Memory B cell (primary cell): ENCODE results near the gene FHIT.

Experiments used
- ATAC-seq: fragments of 150-1000 bp; cut with Tn5 transposase; 2 replicates; pipeline ENCODE4 v1.10.0; 2021; ENCODE audit warnings: low read depth, mild to moderate bottlenecking, moderate library complexity
- DNase-seq, 2 donors: peaks; one replicate each; pipeline ENCODE4 v3.0.0; 2022; ENCODE audit warnings: low spot score in 2 of 2
- H3K27ac Mint-ChIP-seq: one replicate; pipeline ENCODE4 v1.8.0; 2022; ENCODE audit warnings: mild to moderate bottlenecking, moderate library complexity, mixed read lengths
- H3K27me3 Mint-ChIP-seq: one replicate; pipeline ENCODE4 v1.8.0; 2022; ENCODE audit warnings: mixed read lengths
- H3K36me3 Mint-ChIP-seq: one replicate; pipeline ENCODE4 v1.8.0; 2022; ENCODE audit warnings: mild to moderate bottlenecking, mixed read lengths
- H3K4me1 Mint-ChIP-seq: one replicate; pipeline ENCODE4 v1.8.0; 2022; ENCODE audit warnings: mixed read lengths
- H3K4me3 Mint-ChIP-seq: one replicate; pipeline ENCODE4 v1.8.0; 2022; ENCODE audit warnings: mild to moderate bottlenecking, moderate library complexity, mixed read lengths
- H3K9me3 Mint-ChIP-seq: one replicate; pipeline ENCODE4 v1.8.0; 2022; ENCODE audit warnings: mixed read lengths

The FHIT gene

DNA sequence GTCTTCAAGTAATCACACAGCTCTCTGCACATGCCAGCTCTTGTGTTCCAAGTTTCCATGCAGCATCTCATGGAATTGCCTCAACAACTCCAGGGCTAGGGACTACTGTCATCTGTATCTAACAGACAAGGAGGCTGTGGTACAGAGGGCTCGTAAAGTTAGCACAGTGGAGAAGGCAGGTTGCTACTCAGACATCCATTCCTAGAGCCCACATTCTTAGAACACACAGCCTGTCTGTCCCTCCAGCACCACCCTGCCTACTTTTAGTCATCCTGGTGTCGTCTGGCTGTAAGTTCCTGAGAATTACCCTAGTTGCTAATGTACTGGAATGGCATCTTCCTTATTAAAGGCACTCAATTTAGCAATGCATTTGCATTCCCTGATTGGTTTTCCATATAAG, 862.5 kb downstream of the FHIT start:
- DNase-seq (no peak), ATAC-seq (no peak)
- Mint-ChIP-seq H3K4me1 (no peaks in the 10 kb centered on the region), H3K36me3 (no peaks in the 10 kb centered on the region), H3K27me3 (no peaks in the 10 kb centered on the region), H3K4me3 (no peak overlapping the region), H3K9me3 (peaks cover 2% of the 10 kb centered on the region), H3K27ac (no peak overlapping the region)

- Mint-ChIP-seq H3K4me1 (no peaks in the 10 kb centered on the region), H3K4me3 (no peak overlapping the region), H3K36me3 (no peaks in the 10 kb centered on the region), H3K27me3 (no peaks in the 10 kb centered on the region), H3K9me3 (peaks cover 2% of the 10 kb centered on the region), H3K27ac (no peak overlapping the region)
- ATAC-seq (no peak), DNase-seq (no peak)
These were observed 864.9 kb downstream of the FHIT start for GRCh38 chr3:60386306-60386705.

DNA sequence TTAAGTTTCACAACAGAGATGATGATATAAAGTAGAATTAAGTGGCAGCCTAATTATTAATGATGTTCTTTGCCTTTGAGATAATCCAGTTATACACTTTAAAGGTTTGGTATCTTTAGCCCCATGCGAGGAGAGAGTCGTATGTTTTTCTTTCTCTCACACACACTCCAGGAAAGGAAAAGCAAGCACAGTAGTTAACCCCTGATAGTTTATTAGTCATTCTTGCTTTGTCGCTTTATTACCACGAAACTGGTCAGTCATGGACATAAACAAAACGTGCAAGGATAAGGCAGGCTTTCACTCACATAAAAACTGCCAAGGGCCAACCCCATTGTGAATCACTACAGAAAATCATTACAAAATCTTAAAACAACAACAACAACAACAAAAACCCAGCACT, 866.9 kb downstream of the FHIT start:
- Mint-ChIP-seq H3K27ac (no peak overlapping the region), H3K4me1 (no peaks in the 10 kb centered on the region), H3K36me3 (no peaks in the 10 kb centered on the region), H3K27me3 (no peaks in the 10 kb centered on the region), H3K9me3 (peaks cover 2% of the 10 kb centered on the region), H3K4me3 (no peak overlapping the region)
- ATAC-seq: no peak
- DNase-seq: no peak

DNA sequence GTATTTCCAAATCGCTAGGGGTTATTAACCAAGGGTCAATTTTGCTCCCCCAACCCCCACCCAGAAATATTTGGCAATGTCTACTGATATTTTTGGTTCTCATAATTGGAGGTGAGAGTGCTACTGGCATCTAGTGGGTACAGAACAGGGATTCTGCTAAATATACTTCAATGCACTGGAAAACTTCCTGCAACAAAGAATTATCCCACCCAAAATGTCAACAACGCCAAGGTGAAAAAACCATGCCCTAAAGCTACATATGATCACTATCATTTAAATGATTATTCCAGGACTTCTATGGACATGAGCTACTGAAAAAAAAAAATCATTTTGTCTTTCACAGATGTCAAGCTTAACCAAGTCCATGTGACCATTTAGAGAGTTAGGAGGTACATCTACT, 867.9 kb downstream of the FHIT start:
- Mint-ChIP-seq H3K27ac (no peak overlapping the region), H3K4me1 (no peaks in the 10 kb centered on the region), H3K9me3 (peaks cover 2% of the 10 kb centered on the region), H3K4me3 (no peak overlapping the region), H3K27me3 (no peaks in the 10 kb centered on the region), H3K36me3 (no peaks in the 10 kb centered on the region)
- ATAC-seq: no peak
- no peak for DNase-seq

- Mint-ChIP-seq H3K36me3 (no peaks in the 10 kb centered on the region), H3K27me3 (peaks cover 1% of the 10 kb centered on the region), H3K4me3 (no peak overlapping the region), H3K4me1 (no peaks in the 10 kb centered on the region), H3K27ac (no peak overlapping the region), H3K9me3 (peaks cover 5% of the 10 kb centered on the region)
- DNase-seq (no peak), ATAC-seq (no peak)
These were observed 884.8 kb downstream of the FHIT start for GRCh38 chr3:60366486-60366885.

- Mint-ChIP-seq H3K36me3 (no peaks in the 10 kb centered on the region), H3K9me3 (peaks cover under 1% of the 10 kb centered on the region), H3K27me3 (no peaks in the 10 kb centered on the region), H3K27ac (no peak overlapping the region), H3K4me3 (no peak overlapping the region), H3K4me1 (no peaks in the 10 kb centered on the region)
- DNase-seq (no peak), ATAC-seq (no peak)
These were observed 885.9 kb downstream of the FHIT start for GRCh38 chr3:60365360-60365759.

DNA sequence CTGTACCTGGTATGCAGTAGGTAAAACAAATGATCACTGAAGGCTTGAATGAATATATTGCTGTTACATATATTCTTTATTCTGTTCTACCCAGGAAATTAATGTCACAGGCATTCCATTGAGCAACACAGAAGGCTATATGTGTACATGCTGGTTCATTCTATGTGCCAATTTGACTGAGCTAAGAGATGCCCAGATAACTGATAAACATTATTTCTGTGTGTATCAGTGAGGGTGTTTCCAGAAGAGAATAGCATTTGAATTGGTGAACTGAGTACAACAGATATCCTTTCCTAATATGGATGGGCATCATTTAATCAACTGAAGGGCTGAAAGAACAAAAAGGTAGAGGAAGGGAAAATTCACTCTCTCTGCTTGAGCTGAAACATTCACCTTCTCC, 886.8 kb downstream of the FHIT start:
- H3K36me3 Mint-ChIP-seq: no peaks in the 10 kb centered on the region
- H3K27ac Mint-ChIP-seq: no peak overlapping the region
- ATAC-seq: no peak
- H3K4me3 Mint-ChIP-seq: no peak overlapping the region
- no peak for DNase-seq
- H3K27me3 Mint-ChIP-seq: no peaks in the 10 kb centered on the region
- no peaks in the 10 kb centered on the region for H3K9me3 Mint-ChIP-seq
- H3K4me1 Mint-ChIP-seq: no peaks in the 10 kb centered on the region

DNA sequence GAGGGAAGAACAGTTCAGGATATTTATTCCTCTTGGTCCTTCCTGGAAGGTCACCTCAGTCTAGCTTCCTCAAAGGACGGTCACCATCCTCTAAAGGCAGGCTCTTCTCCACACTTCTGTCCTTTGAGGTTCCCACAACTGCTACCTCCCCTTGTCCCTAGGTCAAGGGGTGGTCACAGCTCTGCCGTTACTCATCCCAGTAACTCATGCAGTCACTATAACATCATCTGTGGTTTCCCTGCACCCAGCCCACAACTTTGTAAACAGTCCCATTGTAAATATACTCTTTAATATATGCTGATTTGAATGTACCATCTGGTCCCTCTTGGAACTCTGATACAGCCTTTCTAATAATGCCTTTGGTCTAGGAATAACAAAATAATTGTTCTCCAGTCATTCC, 887.4 kb downstream of the FHIT start:
- no peak for DNase-seq
- H3K27ac Mint-ChIP-seq: no peak overlapping the region
- H3K4me3 Mint-ChIP-seq: no peak overlapping the region
- H3K9me3 Mint-ChIP-seq: no peaks in the 10 kb centered on the region
- ATAC-seq: no peak
- no peaks in the 10 kb centered on the region for H3K36me3 Mint-ChIP-seq
- no peaks in the 10 kb centered on the region for H3K4me1 Mint-ChIP-seq
- H3K27me3 Mint-ChIP-seq: no peaks in the 10 kb centered on the region

DNA sequence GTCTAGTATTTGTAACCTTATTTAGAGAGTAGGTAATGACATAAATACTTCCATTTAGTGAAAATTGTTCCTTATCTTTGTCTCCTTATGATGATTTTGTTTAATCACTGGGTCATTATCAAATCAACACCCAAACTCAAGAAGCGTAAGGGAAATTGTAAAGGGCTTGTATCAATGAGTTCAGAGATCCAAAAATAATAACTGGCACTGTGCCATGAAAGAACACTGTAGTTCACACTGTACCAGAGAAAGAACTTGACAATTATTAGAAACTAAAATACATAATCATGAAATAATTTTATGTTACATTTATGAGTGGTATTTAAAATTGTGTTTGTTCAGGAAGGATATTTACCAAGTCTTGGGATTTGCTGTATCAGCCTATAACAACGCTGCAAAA, 895.4 kb downstream of the FHIT start:
- Mint-ChIP-seq H3K27me3 (no peaks in the 10 kb centered on the region), H3K36me3 (no peaks in the 10 kb centered on the region), H3K9me3 (no peaks in the 10 kb centered on the region), H3K4me1 (no peaks in the 10 kb centered on the region), H3K27ac (no peak overlapping the region), H3K4me3 (no peak overlapping the region)
- DNase-seq (no peak), ATAC-seq (no peak)

GRCh38 chr3:60351481-60351880, 899.8 kb downstream of the FHIT start:
- Mint-ChIP-seq H3K27ac (no peak overlapping the region), H3K4me1 (no peaks in the 10 kb centered on the region), H3K36me3 (no peaks in the 10 kb centered on the region), H3K27me3 (no peaks in the 10 kb centered on the region), H3K4me3 (no peak overlapping the region), H3K9me3 (no peaks in the 10 kb centered on the region)
- no peak for DNase-seq
- no peak for ATAC-seq

DNA sequence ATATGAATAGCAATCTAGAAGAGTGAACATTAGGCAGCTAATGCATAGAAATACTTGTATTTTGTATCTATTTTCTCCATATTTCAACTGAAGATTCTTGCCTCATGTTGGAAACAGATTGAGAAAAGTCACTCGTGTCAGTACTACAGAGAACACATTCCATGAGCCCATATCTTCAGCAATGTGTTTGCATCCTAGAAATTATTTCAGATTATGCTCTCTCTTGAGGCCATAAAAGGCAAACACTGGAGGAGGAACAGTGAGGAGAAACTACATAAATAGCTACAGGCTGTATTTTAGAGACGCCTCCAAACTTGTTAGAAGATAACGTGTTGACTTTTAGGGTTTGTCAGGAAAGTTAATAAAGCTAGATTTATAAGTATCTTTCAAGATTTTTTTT, 906.9 kb downstream of the FHIT start:
- ATAC-seq: no peak
- no peak overlapping the region for H3K27ac Mint-ChIP-seq

GRCh38 chr3:60343831-60344230, 907.4 kb downstream of the FHIT start:
- ATAC-seq: no peak
- H3K27me3 Mint-ChIP-seq: no peaks in the 10 kb centered on the region
- H3K9me3 Mint-ChIP-seq: no peaks in the 10 kb centered on the region
- H3K4me3 Mint-ChIP-seq: no peak overlapping the region
- no peak overlapping the region for H3K27ac Mint-ChIP-seq
- DNase-seq: no peak
- no peaks in the 10 kb centered on the region for H3K4me1 Mint-ChIP-seq
- H3K36me3 Mint-ChIP-seq: no peaks in the 10 kb centered on the region

More for the DNA sequence above, 906.9 kb downstream of the FHIT start:
- no peak for DNase-seq
- no peaks in the 10 kb centered on the region for H3K27me3 Mint-ChIP-seq
- no peaks in the 10 kb centered on the region for H3K9me3 Mint-ChIP-seq
- no peak overlapping the region for H3K4me3 Mint-ChIP-seq
- H3K36me3 Mint-ChIP-seq: no peaks in the 10 kb centered on the region
- no peaks in the 10 kb centered on the region for H3K4me1 Mint-ChIP-seq

DNA sequence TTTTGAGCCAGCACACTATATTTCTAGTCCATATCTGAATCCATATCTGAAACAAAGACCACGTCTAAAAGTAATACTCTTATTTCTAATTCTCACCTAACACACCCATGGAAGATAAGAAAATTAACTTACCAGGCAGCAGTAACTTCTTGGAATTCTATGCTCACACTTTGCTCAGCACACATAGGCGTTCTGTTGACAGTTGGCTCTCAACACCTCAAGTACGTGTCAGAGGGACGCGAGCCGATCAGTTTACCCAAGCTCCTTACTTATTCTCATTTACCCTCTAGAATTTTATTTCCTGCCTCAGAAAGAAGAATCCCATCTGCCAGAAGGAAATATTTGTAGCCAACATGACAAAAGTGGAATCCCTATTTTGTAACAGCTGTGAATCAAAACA, 911.9 kb downstream of the FHIT start:
- Mint-ChIP-seq H3K9me3 (no peaks in the 10 kb centered on the region), H3K36me3 (no peaks in the 10 kb centered on the region), H3K27ac (no peak overlapping the region), H3K4me1 (no peaks in the 10 kb centered on the region), H3K27me3 (no peaks in the 10 kb centered on the region), H3K4me3 (no peak overlapping the region)
- ATAC-seq (no peak), DNase-seq (no peak)

DNA sequence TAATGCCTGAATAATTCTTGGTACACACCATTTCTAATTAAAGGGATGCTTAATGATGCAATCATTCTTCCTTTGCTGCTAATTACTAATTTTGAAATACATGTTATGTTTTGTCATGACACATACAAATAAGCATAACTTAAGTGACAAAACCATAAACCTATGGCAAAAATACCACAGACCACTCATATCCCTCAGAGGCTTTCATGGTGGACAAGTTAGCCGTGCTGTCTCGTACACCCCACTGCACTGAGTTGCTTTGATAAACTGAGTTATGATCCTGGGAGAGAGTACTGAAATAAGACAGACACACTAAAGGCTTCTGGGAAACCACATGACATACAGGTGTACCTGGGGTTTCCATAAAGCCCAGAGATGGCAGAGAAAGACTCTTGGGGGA, 913.8 kb downstream of the FHIT start:
- no peaks in the 10 kb centered on the region for H3K27me3 Mint-ChIP-seq
- no peak overlapping the region for H3K4me3 Mint-ChIP-seq
- no peaks in the 10 kb centered on the region for H3K9me3 Mint-ChIP-seq
- no peaks in the 10 kb centered on the region for H3K36me3 Mint-ChIP-seq
- H3K4me1 Mint-ChIP-seq: no peaks in the 10 kb centered on the region
- ATAC-seq (no peak), DNase-seq (no peak)
- H3K27ac Mint-ChIP-seq: no peak overlapping the region

GRCh38 chr3:60336061-60336460, 915.2 kb downstream of the FHIT start:
- H3K27ac Mint-ChIP-seq: no peak overlapping the region
- ATAC-seq: no peak

GRCh38 chr3:60333710-60334109, 917.5 kb downstream of the FHIT start:
- H3K27ac Mint-ChIP-seq: no peak overlapping the region
- H3K36me3 Mint-ChIP-seq: no peaks in the 10 kb centered on the region
- H3K27me3 Mint-ChIP-seq: peaks cover 1% of the 10 kb centered on the region
- no peak for ATAC-seq
- DNase-seq: no peak
- H3K9me3 Mint-ChIP-seq: no peaks in the 10 kb centered on the region
- no peaks in the 10 kb centered on the region for H3K4me1 Mint-ChIP-seq
- no peak overlapping the region for H3K4me3 Mint-ChIP-seq

More at GRCh38 chr3:60336061-60336460, 915.2 kb downstream of the FHIT start:
- Mint-ChIP-seq H3K4me1 (no peaks in the 10 kb centered on the region), H3K9me3 (no peaks in the 10 kb centered on the region), H3K4me3 (no peak overlapping the region), H3K36me3 (no peaks in the 10 kb centered on the region), H3K27me3 (no peaks in the 10 kb centered on the region)
- DNase-seq: no peak
